ENCODE measurements around the gene CORO2A.

DNA sequence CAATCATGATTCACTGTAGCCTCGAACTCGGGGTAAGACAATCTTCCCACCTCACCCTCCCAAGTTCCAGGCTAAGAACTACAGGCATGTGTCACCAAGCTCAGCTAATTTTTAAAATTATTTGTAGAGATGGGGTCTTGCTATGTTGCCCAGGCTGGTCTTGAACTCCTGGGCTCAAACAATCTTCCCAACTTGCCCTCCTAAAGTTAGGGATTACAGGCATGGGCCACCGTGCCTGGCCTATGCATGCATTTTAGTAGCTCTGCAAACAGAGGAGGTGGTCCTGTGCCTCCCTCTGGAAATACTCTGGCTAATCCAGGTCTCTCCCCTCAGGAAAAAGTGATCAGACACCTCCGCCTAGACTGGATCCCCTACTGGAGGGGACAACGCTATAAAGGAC lies 51.9 kb downstream of the CORO2A start:
- TF ChIP-seq POLR2AphosphoS5 (IDR thresholded peaks at IDR 0.05) (no peak), POLR2A (IDR thresholded peaks at IDR 0.05) (no peak), CTCF (IDR thresholded peaks at IDR 0.05) (no peak)
